Stomach (tissue), 9 donors: ENCODE data around the gene POLA1. TPM values are rescaled to one million over a fixed set of nuclear protein-coding genes. Genes with fewer than 3 reads are reported as not detected.

Experiments used
- DNase-seq, 2 donors: peaks; one replicate each; pipeline versions ENCODE4 v3.0.0 to v3.0.0-alpha.2; 2013 to 2019
- H3K27ac ChIP-seq, 5 donors: fragments of 200-600 bp in 4 of 5; sonication (generic) in 4 of 5; one replicate each; pipeline ENCODE4 v1.5.1; 2013 to 2019; ENCODE audit warnings: mild to moderate bottlenecking in 1 of 5, moderate library complexity in 1 of 5
- H3K27me3 ChIP-seq, 3 donors: fragments of 200-600 bp; sonication (generic); one replicate each; pipeline ENCODE4 v1.5.1; 2017 to 2019; ENCODE audit warnings: mixed run types in 1 of 3
- H3K36me3 ChIP-seq, 4 donors: fragments of 200-600 bp; sonication (generic); 1 replicate in 3 of 4; 2 replicates in 1 of 4; pipeline ENCODE4 v1.5.1; 2016 to 2019
- H3K4me1 ChIP-seq, 4 donors: fragments of 200-600 bp; sonication (generic); one replicate each; pipeline ENCODE4 v1.5.1; 2016 to 2019
- H3K4me3 ChIP-seq, 4 donors: fragments of 200-600 bp; sonication (generic) in 3 of 4; one replicate each; pipeline ENCODE4 v1.5.1; 2016 to 2019; ENCODE audit warnings: mild to moderate bottlenecking in 1 of 4
- H3K9me3 ChIP-seq, 4 donors: fragments of 200-600 bp; sonication (generic); one replicate each; pipeline ENCODE4 v1.5.1; 2016 to 2019
- EP300 ChIP-seq: sonication (generic); formaldehyde crosslinking; IDR thresholded peaks from one replicate; pipeline ENCODE4 v1.6.1; 2017; ENCODE audit warnings: antibody characterized with exemption
- POLR2A ChIP-seq, 4 donors: fragments of 450-650 bp; IDR thresholded peaks; one replicate each; pipeline ENCODE4 v1.6.1; 2016; ENCODE audit warnings: antibody characterized with exemption in 4 of 4, control low read depth in 2 of 4, mild to moderate bottlenecking in 1 of 4, moderate library complexity in 1 of 4
- POLR2AphosphoS5 ChIP-seq, 3 donors: sonication (generic); formaldehyde crosslinking; IDR thresholded peaks; one replicate each; pipeline ENCODE4 v1.6.1; 2016; ENCODE audit warnings: antibody characterized with exemption in 3 of 3
- WGBS, 5 donors: extraction: QIAGEN DNeasy Blood & Tissue Kit in 3 of 5; methylation state at CpG; one replicate each; pipeline versions ENCODE4 v1.1.5 to v1.1.7; 2013 to 2018; 5-methylcytosine and 5-hydroxymethylcytosine counted together
- intact Hi-C: fragments of 100-400 bp; cut with DNase I; formaldehyde crosslinking; loops from one replicate; pipeline ENCODE4 v1.15.1; 2023; ENCODE audit warnings: low total_unique reads
- polyA plus RNA-seq, 3 donors: library from polyadenylated mRNA; stranded (reverse); fragments of 200-250 nt; gene quantifications; one replicate each; pipeline ENCODE4 v1.2.3, GENCODE V29; 2013
- total RNA-seq, 5 donors: library from RNA; depleted of rRNA; stranded (reverse); fragments of >200 nt; gene quantifications; one replicate each; pipeline versions ENCODE4 v1.1.0 to v1.2.3, GENCODE V29; 2014 to 2016
- TF ChIP-seq, protein P1 (sequence below), 7 experiments: fragments of 450-650 bp in 4 of 7; fragments of 200-600 bp in 3 of 7; sonication (generic) in 3 of 7; IDR thresholded peaks; one replicate each; pipeline ENCODE4 v1.5.1; 2016 to 2019; ENCODE audit warnings: antibody characterized with exemption in 7 of 7, control low read depth in 2 of 7, mild to moderate bottlenecking in 1 of 7
- donor health status: healthy with polysubstance abuse.
- donor health status: Bipolar disorder and iron deficiency.
- donor health status: healthy.

Gene POLA1
- total and polyA plus RNA-seq, 8 donors: 2.7 to 32.9 (median 8.9) TPM

DNA sequence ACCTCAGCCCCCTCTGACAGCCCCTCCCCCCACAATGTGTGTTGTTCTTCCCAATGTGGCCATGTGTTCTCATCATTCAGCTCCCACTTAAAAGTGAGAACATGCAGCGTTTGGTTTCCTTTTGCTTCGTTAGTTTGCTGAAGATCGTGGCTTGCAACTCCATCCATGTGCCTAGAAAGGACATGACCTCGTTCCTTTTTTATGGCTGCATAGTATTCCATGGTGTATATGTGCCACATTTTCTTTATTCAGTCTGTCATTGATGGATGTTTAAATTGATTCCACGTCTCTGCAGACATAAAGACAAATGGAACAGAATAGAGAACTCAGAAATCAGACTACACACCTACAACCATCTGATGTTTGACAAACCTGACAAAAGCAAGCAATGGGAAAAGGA lies 276.1 kb downstream of the POLA1 start:
- TF ChIP-seq, protein P1, sequence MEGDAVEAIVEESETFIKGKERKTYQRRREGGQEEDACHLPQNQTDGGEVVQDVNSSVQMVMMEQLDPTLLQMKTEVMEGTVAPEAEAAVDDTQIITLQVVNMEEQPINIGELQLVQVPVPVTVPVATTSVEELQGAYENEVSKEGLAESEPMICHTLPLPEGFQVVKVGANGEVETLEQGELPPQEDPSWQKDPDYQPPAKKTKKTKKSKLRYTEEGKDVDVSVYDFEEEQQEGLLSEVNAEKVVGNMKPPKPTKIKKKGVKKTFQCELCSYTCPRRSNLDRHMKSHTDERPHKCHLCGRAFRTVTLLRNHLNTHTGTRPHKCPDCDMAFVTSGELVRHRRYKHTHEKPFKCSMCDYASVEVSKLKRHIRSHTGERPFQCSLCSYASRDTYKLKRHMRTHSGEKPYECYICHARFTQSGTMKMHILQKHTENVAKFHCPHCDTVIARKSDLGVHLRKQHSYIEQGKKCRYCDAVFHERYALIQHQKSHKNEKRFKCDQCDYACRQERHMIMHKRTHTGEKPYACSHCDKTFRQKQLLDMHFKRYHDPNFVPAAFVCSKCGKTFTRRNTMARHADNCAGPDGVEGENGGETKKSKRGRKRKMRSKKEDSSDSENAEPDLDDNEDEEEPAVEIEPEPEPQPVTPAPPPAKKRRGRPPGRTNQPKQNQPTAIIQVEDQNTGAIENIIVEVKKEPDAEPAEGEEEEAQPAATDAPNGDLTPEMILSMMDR (IDR thresholded peaks at IDR 0.05): no peak
- TF ChIP-seq POLR2AphosphoS5 (IDR thresholded peaks at IDR 0.05) (no peak), POLR2A (IDR thresholded peaks at IDR 0.05) (no peak), EP300 (no peak)
- H3K36me3 ChIP-seq: no peaks in the 10 kb centered on the region
- WGBS, 5 donors: 82 to 99% (median 94%) methylated on average over 5 of the region's 5 CpGs
- no peaks in the 10 kb centered on the region for H3K4me1 ChIP-seq
- H3K4me3 ChIP-seq: no peak overlapping the region
- intact Hi-C loops: no loop called here
- no peak for DNase-seq
- no peaks in the 10 kb centered on the region for H3K27me3 ChIP-seq
- H3K27ac ChIP-seq: no peak overlapping the region
- peaks cover 0 to 4% (median 2%) of the 10 kb centered on the region in 4 donors for H3K9me3 ChIP-seq

DNA sequence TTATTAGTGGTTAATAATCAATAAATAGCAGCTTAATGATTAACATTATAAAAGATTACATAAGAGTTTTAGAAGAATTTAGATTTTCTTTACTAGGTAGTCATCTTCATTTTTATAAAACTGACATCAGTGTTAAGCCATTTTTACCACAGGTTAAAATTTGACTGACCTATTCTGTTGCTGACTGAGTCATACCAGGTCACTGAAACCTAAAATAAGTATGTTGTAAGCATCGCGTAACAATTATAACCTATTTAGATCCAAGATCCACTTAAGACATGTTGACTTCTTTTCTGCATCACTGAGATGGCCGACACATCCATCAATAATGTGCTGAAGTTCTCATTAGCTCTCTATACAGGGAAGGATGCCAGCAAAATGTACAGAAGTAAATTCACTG lies 285.4 kb downstream of the POLA1 start:
- intact Hi-C loops: no loop called here
- TF ChIP-seq, protein P1 (IDR thresholded peaks at IDR 0.05): no peak
- TF ChIP-seq POLR2A (IDR thresholded peaks at IDR 0.05): no peak
- no peak for TF ChIP-seq EP300
- no peak for TF ChIP-seq POLR2AphosphoS5 (IDR thresholded peaks at IDR 0.05)
- Histone ChIP-seq H3K27ac (no peak overlapping the region), H3K36me3 (no peaks in the 10 kb centered on the region), H3K4me3 (no peak overlapping the region), H3K9me3 (no peaks in the 10 kb centered on the region), H3K27me3 (peaks cover 0 to 2% (median 0%) of the 10 kb centered on the region in 3 donors), H3K4me1 (no peaks in the 10 kb centered on the region)
- 88 to 96% (median 89%) methylated on average over 3 of the region's 3 CpGs for WGBS, 5 donors
- DNase-seq: no peak

DNA sequence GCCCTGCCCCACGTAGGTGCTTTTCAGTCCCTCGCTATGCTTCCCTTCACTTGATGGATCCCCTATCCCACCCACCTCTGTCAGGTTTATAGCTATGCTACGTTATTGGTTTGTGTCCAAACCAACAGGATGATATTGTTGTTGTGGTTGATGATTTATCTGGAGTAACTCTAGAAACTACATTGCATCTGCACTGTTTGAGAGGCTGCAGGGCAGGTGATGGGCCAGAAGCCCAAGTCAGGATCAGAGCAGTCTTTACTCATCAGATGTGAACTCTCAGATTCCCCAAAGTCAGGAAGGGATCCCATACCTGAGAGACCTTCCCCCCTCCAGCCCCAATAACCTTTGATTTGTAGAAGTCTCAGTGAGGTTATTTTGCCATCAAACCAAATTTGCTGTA lies 287.3 kb downstream of the POLA1 start:
- TF ChIP-seq POLR2A (IDR thresholded peaks at IDR 0.05) (no peak), POLR2AphosphoS5 (IDR thresholded peaks at IDR 0.05) (no peak), EP300 (no peak)
- TF ChIP-seq, protein P1 (IDR thresholded peaks at IDR 0.05): no peak
- Histone ChIP-seq H3K9me3 (no peaks in the 10 kb centered on the region), H3K4me3 (no peak overlapping the region), H3K27me3 (peaks cover 0 to 2% (median 0%) of the 10 kb centered on the region in 3 donors), H3K36me3 (no peaks in the 10 kb centered on the region), H3K4me1 (no peaks in the 10 kb centered on the region), H3K27ac (no peak overlapping the region)
- intact Hi-C loops: no loop called here
- 58 to 94% (median 88%) methylated on average over 3 of the region's 3 CpGs for WGBS, 5 donors
- DNase-seq: no peak

DNA sequence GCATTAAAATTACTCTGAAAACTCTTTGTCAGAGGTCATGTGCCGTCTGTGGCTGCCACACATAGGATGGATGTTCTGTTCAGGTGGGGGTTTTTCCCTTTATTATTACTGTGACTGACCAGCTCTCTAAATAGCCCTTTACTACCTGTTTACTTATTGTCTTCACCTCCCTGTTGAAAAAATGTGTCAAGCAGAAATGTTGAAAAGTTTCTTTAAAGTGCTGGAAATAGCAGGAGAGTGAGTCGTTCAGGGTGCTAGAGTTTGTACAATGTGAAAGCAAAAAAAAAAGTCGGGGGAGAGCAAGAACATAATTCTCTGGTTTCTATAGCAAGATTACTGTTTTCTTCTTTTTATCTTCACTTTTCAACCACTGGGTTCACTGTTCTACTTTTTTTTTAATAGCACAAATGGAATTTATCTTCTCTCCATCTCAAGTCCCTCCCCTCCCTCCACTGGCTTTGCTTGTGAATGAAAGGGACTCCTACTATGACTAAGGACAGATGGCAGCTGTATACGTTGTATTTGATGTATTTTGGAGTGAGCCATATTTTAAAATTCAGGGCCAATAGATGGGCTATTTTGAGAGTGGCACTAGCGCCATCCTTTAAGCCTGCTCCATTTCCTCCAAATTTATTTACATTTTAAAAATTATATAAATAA lies 288.7 kb downstream of the POLA1 start:
- H3K4me1 ChIP-seq: no peaks in the 10 kb centered on the region
- 64 to 83% (median 68%) methylated on average over 5 of the region's 5 CpGs for WGBS, 5 donors
- no peak overlapping the region for H3K27ac ChIP-seq
- no peaks in the 10 kb centered on the region for H3K36me3 ChIP-seq
- no peak overlapping the region for H3K4me3 ChIP-seq
- intact Hi-C loops: no loop called here
- TF ChIP-seq, protein P1 (IDR thresholded peaks at IDR 0.05): no peak
- TF ChIP-seq EP300: no peak
- TF ChIP-seq POLR2AphosphoS5 (IDR thresholded peaks at IDR 0.05): no peak
- TF ChIP-seq POLR2A (IDR thresholded peaks at IDR 0.05): no peak
- H3K27me3 ChIP-seq: peaks cover 0 to 2% (median 0%) of the 10 kb centered on the region in 3 donors
- no peak for DNase-seq
- no peaks in the 10 kb centered on the region for H3K9me3 ChIP-seq
